Upper lobe of left lung (tissue), 4 donors: ENCODE results near the gene WDR45B.

Experiments
- CTCF ChIP-seq, 6 experiments: fragments of 450-650 bp in 4 of 6; fragments of 200-600 bp in 2 of 6; sonication (generic) in 2 of 6; IDR thresholded peaks; one replicate each; pipeline ENCODE4 v1.5.1; 2016 to 2019; ENCODE audit warnings: antibody characterized with exemption in 6 of 6
- POLR2A ChIP-seq, 4 donors: fragments of 450-650 bp; IDR thresholded peaks; one replicate each; pipeline ENCODE4 v1.5.1; 2016 to 2017; ENCODE audit warnings: antibody characterized with exemption in 4 of 4, mild to moderate bottlenecking in 2 of 4

- no peak for TF ChIP-seq CTCF (IDR thresholded peaks at IDR 0.05)
- TF ChIP-seq POLR2A (IDR thresholded peaks at IDR 0.05): no peak
These were observed 16.0 kb upstream of the WDR45B start for GRCh38 chr17:82664276-82664575.
